GF-D8 (cell line): ENCODE data around the gene CWF19L1.

Experiments used
- DNase-seq: peaks from one replicate; lab custom pipeline; 2025; lab: John Stamatoyannopoulos, UW

The CWF19L1 gene

DNA sequence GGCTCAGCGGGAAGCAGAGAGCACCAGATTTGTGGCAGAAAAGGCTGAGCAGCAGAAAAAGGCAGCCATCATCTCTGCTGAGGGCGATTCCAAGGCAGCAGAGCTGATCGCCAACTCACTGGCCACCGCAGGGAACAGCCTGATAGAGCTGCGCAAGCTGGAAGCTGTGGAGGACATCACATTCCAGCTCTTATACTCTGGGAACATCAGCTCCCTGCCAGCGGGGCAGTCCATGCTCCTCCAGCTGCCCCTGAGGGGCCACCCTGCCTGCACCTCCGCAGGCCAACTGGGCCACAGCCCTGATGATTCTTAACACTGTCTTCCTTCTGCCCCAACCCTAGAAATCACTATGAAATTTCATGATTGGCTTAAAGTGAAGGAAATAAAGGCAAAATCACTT lies 18.6 kb downstream of the CWF19L1 start:
- no peak for DNase-seq

DNA sequence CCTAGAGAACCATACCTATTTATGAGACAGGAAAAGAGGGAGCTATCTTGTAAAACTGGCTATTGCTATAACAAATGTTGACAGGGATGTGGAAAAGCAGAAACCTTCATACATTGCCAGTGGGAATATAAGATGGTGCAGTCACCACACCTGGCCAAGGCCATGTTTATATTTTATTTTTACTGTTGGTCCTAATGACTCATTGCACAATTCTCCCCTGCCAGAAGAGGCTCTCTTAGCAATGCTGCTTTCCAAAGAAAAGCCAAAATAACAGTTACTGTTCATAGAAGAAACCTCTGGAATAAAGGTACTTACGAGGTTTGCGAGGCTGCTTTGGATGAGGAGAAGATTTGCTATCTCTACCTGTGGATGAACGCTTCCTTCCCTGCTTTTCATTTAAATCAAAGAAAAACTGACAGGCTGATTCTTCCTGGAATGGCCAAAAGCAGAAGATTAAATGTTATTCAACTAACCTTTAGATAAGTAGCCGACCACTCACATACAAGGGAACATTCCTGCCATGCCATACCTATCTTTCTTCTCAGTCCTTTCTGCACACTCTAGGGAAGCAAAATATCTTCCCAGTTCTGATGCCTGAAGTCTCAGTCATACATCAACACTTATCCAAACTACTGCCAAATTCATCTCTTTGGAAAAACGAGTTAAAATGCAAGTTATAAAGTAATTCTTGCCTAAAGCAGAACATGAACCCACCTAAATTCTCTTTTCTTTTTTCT lies 21.8 kb downstream of the CWF19L1 start:
- no peak for DNase-seq

DNA sequence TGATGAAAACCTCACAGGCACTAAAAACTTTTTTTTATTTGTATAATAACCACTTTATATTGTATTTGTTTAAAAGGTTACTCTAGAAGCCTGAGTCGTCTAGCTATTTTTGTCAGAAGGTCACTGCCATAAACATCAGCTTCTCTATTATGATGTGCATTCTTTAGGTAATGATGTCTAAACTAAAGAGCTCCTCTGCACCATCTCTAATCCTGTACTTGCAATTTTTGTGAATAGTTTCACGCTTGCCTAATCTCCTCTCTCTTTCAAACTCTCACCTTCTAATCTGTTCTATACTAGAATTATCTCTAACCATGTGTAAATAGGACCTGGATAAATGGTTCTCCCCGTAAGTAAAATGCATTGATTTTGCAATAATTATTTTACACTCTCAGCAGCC lies 27.6 kb downstream of the CWF19L1 start:
- no peak for DNase-seq

DNA sequence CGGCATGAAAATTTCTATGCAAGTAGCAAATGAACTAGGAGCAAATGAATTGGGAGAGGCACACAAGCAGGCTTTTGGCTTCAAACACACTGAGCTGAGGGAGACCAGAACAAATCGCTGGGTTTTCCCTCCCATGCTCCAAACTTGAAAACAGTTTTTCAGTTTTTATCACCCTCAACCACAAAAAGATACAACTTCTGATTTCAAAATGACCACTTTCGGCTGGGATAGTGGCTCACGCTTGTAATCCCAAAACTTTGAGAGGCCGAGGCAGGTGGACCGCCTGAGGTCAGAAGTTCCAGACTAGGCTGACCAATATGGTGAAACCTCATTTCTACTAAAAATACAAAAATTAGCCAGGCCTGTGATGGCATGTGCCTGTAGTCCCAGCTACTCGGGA lies 29.0 kb downstream of the CWF19L1 start:
- DNase-seq = no peak

DNA sequence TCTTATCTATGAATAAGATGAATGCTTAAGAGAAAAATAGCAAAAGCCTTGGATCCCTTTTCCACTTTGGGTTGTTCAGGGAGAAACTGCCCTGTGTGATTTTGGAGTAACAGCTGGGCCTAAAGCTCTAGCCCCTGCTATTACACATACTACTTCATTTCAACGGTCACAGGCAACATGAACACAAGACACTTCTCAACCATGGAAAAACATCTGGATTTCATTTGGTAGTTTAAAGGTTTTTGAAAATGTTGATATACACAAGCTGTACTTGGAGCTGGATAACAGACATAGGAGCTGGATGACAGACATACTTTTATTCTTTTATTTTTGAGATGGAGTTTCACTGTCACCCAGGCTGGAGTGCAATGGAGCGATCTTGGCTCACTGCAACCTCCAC lies 35.3 kb downstream of the CWF19L1 start:
- DNase-seq = no peak

DNA sequence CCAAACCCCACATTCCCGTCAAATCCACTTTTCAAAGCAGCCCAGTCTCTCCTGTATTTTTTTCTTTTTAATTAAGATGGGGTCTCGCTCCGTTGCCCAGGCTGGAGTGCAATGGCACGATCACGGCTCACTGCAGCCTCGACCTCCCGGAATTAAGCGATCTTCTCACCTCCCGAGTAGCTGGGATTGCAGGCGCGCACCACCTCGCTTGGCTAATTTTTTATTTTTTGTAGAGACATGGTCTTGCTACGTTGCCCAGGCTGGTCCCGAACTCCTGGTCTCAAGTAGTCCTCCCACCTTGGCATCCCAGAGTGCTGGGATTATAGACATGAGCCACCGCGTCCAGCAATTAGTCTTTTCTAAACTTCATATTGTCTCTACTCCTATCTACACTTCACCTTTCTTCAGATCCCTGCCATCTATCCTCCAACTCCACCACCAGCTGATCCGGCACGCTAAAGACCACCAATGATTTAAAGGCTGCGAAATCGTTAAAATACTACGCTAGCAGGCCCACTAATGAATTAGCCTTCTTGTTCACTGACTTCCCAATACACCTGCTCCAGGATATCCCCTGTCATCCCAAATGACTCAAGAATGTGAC lies 37.5 kb downstream of the CWF19L1 start:
- no peak for DNase-seq

DNA sequence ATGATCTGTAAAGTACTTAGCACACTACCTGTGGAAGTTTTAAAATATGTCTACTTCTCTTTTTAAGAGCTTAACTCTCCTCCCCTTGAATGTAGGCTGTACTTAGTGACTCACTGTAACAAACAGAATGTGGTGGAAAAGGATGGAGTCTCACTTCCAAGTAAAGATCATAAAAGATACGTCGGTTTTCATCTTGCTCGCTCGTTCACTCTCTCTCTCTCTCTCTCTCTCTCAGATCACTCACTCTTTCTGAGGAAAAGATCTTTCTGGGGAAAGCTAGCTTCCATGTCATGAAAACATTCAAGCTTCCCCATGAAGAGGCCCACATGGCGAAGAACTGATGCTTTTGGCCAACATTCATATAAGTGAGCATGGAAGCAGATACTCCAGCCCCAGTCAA lies 43.6 kb downstream of the CWF19L1 start:
- no peak for DNase-seq

DNA sequence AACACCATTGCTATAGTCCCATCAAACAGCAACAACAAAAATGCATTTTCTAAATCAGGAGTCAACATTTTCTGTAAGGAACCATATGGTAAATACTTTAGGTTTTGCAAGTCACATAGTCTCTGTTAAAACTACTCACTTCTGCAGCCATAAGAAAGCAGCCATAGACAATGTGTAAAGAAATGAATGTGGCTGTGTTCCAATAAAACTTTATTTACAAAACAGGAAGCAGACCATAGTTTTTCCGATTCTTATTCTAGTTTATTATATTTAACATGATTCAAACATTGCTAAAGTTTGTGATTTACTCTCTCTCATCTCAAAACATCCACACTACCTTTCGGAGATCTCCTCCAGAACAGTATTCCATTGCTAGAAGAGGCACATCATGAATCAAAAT lies 44.9 kb downstream of the CWF19L1 start:
- no peak for DNase-seq

DNA sequence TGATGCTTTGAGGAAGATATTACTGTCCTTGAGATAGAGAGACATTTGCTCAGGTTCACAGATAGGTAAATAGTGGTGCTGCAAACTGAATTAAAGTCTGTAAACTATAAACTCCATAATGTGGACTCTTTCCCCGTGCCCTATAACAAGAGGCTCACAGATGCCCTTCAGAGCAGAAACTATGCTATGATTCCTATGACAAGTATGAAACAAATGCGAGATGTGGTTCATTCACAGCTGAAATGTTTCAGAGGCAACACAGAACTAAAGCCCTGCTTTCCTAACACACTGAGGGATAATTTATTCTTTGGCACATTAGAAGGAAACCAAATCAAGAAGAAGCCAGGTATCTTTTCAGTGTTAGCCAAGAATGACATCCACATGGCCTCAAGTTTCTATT lies 51.4 kb downstream of the CWF19L1 start:
- no peak for DNase-seq

DNA sequence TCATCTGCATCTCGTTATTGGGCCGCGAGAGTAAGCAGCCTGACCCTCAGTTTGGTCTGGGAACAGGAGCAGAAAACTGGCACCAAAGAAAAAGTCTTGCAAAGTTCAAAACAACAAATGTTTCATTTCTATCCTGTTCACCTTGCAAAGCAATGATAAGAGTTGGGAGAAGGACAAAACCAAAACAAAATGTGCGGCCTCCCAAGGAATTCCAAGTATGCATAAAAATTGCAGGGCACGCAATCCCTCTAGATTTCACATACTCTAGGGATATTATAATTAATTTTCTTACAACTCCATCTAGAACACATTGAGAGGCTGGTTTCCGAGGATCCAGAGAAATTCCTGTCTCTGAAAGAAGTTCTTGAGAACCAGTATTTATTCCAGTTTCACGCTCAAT lies 58.1 kb downstream of the CWF19L1 start:
- no peak for DNase-seq

DNA sequence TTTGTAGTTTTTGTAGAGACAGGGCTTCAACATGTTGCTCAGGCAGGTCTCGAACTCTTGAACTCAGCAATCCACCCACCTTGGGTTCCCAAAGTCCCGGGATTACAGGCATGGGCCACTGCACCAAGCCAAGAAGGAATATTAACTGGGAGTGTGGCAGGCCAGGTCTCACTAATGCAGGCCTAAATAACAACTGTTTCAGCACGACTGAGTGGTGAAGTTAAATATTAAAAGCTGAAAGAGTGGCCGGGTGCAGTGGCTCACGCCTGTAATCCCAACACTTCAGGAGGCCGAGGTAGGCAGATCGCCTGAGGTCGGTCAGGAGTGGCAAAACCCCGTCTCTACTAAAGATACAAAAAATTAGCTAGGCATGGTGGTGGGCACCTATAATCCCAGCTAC lies 59.2 kb downstream of the CWF19L1 start:
- DNase-seq = no peak

DNA sequence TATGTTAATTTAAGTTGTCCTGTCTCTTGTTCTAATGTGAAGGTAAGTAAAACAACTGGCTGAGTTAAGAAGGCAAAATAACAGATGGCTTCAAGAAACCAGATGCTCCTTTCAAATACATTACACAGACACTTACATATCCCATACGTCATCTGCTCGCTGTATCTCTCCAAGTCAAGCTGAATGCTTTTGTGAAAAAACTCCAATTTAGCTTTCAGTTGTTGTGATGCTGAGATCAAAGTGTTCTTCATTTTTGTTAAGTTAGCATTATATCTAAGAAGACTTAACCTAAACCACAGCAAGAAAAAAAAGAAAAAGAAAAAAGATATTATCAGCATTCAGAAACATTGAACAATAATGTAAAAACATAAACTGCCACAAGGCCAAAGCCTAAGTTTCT lies 63.1 kb downstream of the CWF19L1 start:
- no peak for DNase-seq

DNA sequence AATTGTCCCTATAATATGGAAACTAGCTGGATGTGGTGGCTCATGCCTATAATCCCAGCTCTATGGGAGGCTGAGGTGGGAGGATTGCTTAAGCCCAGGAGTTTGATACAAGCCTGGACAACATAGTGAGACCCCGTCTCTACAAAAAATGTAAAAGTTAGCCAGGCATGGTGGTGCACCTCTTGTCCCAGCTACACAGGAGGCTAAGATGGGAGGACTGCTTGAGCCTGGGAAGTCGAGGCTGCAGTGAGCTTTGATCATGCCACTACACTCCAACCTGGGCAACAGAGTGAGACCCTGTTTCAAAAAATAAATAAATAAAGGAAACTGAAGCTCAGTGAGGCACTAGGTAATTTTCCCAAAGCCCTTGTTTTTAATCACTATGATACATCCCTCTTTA lies 65.9 kb downstream of the CWF19L1 start:
- DNase-seq = no peak

DNA sequence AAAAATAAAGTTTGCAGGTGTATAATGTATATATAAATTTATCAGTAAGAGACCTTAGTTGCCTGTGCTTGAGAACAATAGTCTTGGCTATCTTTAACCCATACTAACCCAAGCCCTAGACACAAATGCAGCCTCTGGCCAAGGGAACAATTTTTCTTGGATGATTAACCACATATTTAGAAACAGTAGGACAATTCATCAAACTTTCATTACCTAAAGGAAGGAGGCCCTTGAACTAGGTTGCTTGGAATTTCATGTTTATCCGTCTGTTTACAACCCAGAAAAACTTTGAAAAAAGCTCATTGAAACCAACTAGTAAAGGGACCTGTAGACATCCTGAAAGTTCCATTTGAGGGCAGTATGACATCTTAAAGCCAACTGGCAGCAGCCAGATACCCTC lies 72.7 kb downstream of the CWF19L1 start:
- DNase-seq = no peak

DNA sequence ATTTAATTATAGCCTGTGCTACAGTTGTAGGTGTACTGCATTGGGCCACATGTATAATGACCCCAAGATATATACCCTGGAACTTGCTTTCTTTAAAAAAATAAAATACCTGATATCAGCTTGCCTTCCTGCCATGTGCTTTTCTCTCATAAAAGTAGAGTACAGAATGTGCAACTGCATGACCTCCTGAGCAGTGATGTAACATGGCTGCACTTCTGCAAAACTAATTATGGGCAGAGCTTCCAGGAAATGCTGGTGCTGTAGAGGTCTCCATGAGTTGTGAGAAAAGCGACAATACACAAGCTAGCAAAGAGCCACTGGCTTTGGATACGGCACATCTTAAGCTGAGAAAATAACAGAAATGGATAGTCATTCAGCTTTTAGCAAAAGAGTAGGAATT lies 75.1 kb downstream of the CWF19L1 start:
- peak; percentile 93 for DNase-seq

DNA sequence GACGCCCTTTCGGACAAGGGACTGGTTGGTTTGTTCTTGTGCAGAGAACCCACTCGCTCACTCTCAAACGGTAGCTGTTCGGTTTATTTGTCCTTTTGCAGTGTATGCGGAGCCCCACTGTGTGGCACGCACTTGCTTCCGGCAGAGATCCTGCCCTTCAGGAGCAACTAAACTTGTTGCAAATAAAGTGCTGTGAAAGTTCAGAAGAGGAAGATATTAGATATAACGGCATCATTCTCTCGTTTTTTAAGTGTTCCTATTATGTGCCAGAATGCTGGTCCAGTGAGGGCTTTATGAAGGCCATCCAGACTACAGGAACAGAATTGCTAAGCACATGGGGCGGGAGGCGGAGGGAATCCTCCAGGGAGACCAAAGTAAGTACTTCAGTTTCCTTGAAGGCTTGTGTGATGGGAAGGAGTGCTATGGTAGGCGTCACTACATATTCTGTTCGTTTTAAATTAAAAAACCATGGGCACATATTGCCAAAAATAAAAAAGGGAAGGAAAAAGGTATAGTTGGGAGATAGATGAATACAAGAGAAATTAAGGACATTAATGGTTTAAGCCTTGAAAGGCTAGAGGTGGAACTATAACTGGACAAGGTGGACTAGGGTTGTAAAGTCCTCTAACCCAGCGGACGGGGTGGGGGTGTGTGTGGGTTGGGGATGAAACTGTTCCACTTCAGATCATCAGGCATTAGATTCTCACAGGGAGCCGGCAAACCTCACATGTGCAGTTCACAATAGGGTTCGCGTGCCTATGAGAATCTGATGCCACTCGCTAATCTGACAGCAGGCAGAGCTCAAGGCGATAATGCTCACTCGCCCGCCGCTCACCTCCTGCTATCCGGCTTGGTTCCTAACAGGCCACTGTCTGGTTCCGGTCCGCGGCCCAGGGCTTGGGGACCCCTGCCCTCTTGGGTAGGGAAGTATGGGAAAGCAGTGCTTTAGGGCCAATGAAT lies 80.9 kb downstream of the CWF19L1 start:
- peak; percentile 64 for DNase-seq

DNA sequence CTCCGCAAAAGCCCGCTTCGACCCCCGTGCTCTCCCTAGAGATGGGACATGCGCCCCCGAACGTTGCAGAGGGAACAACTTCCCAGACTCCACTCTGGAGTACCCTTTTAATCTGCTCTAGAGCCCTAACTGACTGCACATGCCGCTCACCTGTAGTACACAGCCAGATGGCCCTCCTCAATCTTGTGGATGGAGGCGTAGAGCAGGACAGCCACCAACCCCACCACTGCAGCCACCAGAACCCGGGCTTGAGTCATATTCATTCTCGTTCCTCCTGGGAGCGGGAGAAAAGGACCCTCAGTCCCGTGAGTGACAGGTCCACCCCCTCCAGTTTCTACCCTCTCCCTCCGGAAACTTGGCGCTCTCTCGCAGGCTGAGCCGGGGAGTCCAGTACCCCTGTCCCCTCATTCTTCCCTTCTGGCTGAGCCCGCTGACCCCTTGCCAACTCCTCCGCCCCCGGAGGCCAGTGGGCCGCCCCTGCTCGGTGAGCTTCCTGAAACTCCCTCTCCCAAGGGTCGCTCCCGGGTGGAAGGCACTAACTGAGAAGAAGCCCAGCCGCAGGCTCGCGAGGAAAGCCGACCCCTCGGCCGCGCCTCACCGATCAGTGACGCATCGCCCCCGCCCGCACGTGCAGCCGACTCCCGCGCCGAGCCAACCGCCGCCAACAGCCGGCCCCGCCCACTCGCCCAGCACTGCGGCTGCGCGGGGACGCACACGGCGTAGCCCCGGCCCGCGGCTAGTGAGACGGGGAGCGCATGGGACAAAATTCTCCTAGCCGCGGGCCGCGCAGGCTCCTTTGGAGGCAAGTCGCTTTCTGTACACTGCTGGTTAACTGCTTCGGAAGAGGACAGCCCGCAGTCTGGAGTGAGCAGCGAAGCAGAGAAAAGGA lies 81.8 kb downstream of the CWF19L1 start, which contains the start of gene ERLIN1:
Gene ERLIN1, minus strand, starts transcription at position 666 of the 889 bp plus-strand sequence. Its CDS starts 403 bp downstream, at position 263.
- peak; percentile 86 for DNase-seq

DNA sequence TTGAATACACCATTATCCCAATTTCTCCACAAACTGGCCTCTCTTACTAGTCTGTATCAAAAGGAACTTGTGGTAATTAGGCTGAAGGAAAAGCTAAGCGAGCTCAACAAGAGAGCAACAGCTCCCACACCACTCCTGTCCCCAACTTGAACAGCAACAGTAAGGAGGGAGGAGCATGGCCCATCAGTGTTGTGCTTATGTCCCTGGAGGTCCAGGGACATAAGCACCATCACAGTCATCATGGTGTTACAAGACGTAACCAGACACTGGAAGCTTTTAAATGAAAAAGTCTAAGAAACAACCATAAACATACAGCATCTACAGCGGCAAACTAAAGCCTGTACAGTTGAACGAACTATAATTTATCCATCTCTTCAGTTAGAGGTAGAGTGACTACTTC lies 82.6 kb downstream of the CWF19L1 start:
- DNase-seq = peak; percentile 48

DNA sequence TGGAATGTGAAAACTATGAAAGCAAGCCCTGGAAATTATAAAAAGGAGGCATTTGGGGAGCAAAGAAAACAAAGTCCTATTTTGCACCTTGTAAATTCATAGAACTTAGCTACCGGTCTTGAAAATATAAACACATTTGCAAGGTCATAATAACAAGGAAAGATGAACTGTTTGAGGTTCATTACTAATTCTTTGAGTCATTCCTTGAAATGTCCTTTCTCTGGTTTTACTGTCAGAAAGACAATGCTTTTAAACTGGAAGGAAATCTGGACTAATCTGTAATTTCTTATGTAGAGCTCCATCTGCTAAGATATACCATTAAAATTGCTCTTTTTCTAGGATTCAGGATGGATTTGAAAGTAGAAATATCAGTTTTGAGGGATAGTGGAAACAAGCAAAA lies 83.0 kb downstream of the CWF19L1 start:
- DNase-seq = no peak

DNA sequence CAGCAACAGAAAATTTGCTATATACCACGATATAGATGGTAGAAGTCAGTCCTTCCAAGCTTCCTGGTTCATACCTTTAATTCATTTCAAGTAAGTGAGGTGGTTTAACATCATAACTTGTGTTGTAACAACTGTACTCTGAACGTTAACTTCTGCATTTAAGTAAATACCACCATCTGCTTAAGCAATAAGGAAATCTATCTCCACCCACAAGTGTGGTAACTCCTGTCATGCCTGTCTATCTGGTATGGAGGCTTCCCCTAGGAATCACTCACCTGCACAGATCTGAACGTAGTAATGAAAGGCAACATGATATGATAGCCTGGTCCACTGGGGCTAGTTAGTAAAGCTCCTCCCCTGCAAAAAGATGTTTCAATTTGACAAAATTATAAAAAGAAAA lies 84.0 kb downstream of the CWF19L1 start:
- DNase-seq = peak; percentile 98

DNA sequence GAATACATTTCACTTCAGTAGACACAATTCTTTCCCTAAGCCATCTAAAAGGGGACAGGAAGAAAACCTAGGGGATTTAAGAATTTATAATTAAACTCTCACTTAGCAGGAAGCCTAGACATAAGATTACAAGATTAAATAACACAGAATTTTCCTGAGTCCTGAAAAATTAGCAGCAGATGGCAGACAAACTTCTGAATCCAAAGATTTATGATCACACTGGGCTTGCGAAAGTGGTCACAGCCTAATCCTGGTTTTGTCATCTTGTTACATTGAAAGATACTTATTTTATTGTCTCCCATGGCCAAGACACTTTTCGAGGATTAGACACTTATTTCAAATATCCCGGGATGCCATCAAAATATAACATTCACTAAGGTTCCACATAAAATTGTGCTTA lies 84.5 kb downstream of the CWF19L1 start:
- DNase-seq = no peak
